Tongue (tissue), 2 donors: ENCODE measurements around the gene IZUMO1. TPM values are rescaled to one million over a fixed set of nuclear protein-coding genes. Genes with fewer than 3 reads are reported as not detected.

ENCODE experiments used
- DNase-seq: peaks from one replicate; pipeline ENCODE4 v3.0.0-alpha.2; 2015
- total RNA-seq: library from RNA; depleted of rRNA; stranded (reverse); fragments of >200 nt; gene quantifications from one replicate; pipeline ENCODE4 v1.2.3, GENCODE V29; 2014

IZUMO1 gene
- total RNA-seq, 1 donor from 2014 or later: not detected

DNA sequence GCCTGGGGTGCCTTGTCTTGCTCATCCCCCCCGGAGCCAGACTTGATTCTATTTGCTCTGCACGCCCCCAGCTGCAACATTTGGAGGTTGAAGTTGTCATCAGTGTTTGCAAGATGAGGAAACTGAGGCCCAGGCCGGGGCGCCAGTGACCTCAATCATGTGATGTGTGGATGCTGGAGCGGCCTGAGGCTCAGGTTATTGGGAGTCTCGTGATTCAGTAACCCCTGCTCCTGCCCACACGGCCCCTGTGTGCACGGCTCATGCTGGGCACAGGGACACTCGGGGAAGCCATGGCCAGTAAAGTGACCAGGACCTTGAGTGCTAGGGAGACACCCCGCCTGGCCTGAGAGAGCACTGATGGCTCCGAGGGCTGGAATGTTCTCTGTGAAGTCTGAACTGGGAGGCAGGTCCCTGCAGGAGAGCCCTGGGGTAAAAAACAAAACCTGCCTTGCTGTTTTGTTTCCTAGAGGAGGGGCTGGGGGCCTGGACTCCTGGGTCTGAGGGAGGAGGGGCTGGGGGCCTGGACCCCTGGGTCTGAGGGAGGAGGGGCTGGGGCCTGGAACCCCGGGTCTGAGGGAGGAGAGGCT, 10.5 kb upstream of the IZUMO1 start:
- DNase-seq: no peak

DNA sequence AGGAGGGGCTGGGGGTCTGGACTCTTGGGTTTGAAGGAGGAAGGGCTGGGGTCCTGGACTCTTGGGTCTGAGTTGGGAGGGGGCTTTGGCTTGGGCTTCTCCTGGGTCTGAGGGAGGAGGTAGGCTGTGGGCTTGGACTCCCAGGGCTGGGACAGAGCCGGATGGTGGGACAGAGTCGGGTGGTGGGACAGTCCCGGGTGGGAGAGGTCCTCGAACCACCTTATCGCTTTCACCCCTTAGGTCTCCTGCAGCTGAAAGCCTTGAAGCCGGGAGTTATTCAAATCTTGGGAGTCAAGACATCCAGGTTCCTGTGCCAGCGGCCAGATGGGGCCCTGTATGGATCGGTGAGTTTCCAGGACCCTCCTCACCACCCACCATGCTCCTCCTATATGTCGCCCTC, 10.0 kb upstream of the IZUMO1 start:
- no peak for DNase-seq

DNA sequence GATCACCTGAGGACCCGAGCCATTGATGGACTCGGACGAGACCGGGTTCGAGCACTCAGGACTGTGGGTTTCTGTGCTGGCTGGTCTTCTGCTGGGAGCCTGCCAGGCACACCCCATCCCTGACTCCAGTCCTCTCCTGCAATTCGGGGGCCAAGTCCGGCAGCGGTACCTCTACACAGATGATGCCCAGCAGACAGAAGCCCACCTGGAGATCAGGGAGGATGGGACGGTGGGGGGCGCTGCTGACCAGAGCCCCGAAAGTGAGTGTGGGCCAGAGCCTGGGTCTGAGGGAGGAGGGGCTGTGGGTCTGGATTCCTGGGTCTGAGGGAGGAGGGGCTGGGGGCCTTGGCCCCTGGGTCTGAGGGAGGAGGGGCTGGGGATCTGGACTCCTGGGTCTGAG, 9.5 kb upstream of the IZUMO1 start:
- DNase-seq: no peak

DNA sequence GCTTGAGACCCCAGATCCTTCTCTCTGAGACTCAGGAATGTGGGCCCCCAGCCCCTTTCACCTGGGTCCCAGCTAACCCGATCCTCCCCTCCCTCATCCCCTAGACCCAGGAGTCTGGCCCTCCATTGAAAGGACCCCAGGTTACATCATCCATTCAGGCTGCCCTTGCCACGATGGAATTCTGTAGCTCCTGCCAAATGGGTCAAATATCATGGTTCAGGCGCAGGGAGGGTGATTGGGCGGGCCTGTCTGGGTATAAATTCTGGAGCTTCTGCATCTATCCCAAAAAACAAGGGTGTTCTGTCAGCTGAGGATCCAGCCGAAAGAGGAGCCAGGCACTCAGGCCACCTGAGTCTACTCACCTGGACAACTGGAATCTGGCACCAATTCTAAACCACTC, 9.1 kb upstream of the IZUMO1 start:
- DNase-seq: no peak

DNA sequence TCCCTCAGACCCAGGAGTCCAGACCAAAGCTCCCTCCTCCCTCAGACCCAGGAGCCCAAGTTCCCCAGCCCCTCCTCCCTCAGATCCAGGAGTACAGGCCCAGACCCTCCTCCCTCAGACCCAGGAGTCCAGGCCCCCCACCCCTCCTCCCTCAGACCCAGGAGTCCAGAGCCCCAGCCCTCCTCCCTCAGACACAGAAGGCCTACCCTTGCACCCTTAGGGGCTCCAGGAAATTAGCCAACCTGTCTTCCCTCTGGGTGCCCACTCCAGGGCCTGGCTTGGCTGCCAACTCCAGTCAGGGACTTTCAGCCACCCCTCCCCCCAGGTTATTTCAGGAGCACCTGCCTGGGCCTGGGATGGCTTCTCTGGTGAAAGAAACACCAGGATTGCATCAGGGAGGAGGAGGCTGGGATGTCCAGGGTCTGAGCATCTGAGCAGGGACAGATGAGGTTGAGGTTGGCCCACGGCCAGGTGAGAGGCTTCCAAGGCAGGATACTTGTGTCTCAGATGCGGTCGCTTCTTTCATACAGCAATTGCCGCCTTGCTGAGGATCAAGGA, 8.5 kb upstream of the IZUMO1 start, which contains the start of gene FGF21:
Gene FGF21 (plus strand): TSS at position 441 of the 558 bp plus-strand sequence. CDS start 713 bp downstream, outside the sequence.
- no peak for DNase-seq

DNA sequence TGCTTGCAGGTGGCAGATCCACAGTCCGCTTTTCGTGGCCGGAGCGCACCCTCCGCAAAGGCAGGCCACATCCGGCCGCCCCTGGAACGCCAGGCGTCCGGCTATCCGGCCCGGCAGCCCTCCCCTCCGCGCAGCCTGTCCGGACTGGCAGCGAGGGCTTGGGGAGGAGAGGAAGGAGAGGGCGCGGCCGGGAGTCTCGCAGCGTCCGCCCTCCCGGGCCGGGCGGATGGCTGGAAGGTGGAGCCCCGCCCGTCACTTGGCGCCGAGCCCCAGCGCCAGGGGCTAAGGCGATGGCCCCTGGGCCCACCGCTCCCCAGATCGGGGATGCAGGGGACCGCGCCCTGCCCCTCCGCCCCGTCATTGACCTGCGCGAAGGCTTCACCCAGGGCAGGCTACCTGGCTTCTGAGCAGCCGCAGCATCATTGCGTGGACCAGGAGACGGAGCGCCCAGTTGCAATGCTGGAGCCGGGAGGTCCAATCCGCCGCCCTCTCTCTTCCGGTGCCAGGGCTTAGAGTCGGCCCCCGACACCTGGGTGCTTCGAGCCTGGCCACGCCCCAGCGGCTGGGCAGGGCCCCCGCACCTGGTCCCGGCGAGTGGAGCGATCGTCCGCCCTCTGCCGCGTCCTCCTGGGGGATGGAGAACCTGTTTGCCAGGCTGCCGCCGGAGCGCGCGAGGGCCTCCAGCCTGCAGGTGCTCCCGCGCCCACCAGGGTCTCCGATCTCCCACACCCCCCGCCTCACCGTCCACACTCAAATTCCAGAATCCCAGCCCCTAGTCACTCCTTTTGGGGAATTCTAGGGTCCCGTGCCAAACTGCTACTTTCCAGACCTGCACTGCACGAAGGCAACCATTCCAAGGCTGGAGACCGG, 6.0 kb upstream of the IZUMO1 start, which contains the start of gene FUT1:
Gene FUT1 (minus strand): TSS at position 146 of the 870 bp plus-strand sequence. CDS start 1,360 bp downstream, outside the sequence.
- peak; percentile 67 for DNase-seq

DNA sequence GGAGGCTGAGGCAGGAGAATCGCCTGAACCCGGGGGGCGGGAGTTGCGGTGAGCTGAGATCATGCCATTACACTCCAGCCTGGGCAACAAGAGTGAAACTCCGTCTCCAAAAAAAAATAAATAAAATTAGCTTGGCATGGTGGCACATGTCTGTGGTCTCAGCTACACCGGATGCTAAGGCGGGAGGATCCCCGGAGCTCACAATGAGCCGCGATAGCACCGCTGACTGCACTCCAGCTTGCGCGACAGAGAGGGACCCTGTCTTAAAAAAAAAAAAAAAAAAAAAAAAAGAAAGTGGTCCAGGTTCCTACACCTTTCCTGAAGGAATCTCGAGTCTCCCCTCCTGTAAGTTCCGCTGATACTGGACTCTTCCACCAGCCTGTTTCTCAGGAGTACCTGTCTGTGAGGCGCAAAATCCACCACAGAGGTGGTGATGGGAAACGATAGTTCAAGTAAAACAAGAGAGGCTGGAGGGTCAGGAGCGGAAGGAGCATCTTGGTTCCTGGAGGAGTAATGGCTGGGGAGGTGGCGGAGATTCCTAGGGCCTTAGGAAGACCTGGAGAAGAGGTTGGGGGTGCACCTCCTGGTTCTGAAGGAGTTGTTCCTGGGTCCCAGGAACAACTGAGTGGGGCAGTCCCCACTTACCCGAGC, 5.3 kb upstream of the IZUMO1 start:
- DNase-seq: no peak

DNA sequence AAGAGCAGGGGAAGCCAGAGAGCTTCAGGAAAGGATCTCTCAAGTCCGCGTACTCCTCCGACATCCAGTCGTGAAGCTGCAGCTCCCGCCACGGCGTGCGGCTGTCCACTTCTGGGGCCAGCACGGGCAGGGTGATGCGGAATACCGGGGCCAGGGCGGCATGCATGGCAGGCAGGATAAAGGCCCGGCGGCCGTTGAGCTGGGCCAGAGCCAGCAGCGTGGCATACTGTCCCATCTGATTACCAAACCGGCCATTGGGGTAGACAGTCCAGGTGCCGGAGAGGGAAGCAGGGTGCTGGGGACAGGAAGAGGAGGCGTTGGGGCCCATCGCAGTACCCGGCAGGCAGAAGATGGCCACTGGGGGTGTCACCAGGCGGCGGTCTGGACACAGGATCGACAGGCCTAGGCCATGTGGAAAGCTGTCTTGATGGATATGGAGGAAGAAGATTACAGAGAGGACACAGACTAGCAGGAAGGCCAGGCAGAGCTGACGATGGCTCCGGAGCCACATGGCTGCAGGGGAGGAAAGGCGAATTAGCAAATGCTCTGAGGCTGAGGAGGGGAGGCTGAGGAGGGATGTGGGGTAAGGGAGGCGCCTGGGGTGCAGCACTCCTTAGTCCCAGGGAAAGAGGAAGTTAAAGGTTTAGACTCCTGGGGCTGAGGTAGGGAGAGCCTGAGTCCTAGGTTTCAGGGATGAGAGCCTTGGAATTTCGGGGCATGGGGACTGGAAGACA, 4.2 kb upstream of the IZUMO1 start:
- DNase-seq: no peak

DNA sequence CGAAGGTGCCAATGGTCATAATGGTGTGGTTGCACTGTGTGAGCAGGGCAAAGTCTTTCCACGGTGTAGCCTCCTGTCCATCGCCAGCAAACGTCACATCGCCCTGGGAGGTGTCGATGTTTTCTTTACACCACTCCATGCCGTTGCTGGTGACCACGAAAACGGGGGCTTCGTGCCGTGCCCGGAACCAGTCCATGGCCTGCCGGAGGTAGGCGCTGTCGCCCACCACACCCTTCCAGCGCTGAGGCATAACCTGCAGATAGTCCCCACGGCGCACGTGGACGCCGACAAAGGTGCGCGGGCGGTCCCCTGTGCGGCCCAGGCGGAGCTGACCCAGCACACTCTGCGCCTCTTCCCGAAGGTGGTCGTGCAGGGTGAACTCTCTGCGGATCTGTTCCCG, 3.6 kb upstream of the IZUMO1 start:
- no peak for DNase-seq

DNA sequence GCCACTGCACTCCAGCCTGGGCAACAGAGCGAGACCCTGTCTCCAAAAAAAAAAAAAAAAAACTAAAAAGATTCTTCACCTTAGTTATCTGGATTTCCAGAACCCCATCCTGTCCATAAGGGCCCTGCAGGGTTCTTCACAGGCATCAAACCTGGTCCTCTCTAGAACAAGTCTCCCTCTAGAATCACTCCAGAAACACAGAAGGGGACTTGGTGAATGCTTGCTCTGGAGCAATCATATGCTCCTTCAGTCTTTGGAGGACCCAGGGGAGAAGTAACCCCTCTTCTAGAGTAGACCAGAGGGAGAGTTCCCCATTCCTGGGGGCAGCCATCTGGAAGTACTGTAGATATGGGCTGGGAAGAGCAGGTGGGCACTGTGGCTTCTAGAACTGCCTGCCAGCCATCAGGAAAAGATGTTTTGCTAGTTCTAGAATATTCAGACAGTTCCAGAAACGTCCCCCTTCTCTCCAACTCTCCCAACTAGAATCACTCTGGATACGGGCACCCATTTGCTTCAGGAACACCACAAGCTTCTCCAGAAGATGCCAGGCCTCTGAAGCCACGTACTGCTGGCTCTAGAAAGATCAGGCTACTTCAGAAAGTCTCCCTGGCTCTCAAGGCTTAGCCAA, 3.0 kb upstream of the IZUMO1 start:
- DNase-seq: no peak

DNA sequence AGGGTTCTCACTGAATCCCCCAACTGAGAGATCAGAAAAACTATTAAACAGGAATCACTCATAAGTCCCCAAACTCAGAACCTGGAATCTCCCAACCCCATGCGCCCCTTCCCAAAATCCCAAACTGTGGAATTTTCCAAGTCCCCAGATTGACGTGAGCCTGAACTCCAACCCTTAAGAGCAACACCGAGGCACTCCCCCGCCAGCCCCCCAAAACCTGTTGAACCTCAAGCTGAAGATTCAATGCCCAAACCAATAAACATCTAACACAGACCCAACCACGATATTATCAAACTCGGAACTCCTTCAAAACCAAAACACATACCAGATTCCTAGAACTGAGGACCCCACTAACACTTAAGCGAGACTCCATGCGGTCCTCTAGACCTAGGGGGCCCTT, 599 bp downstream of the IZUMO1 start:
- no peak for DNase-seq

DNA sequence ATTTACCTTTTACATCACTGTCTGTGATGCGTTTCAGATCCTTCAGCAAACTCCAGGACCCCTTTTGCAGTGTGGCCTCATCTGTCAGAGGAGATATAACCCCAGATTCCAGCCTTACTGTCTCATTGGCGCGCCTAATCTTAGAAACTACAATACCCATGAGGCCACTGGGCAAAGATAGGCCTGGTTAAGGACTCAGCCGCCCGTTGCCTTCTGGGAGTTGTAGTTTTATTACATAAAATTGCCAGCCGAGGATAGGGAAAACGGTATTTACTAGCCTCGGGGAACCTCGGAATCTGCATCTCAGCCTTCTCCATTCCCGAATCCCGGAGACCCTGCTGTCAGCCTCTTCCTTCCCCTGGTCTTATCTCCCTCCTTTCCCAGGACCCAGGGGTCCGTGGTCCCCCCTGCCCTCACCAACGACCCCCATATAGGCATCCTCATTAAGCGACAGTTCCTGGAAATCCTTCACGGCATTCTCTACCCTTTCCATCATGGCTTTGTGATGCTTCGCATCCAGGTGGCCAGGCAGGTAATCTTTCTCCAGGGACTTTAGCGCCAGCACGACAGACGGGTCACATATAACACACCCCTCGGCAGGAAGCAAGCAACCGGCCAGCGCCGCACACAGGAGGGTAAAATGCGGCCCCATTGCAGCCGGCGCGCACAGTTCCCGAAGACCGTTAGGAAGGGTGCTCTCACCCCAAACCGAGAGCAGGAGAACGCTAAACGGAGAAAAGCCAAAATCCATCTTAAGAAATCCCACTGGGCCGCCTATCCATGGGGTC, 1.3 kb downstream of the IZUMO1 start:
- DNase-seq: peak; percentile 82

DNA sequence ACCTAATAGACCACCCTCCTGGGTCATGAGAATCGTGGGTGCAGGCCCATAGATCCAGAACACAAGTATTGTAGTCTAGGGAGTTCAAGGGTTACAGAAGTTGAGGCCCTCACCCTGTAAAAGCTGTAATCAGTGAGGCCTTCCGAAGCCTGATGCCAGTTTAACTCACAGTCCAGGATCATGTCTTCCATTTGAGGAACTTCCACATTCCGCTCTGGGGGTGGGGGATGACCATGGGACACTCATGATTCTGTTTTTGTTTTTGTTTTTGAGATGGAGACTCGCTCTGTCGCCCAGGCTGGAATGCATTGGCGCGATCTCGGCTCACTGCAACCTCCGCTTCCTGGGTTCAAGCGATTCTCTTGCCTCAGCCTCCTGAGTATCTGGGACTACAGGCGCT, 4.6 kb downstream of the IZUMO1 start:
- DNase-seq: no peak

DNA sequence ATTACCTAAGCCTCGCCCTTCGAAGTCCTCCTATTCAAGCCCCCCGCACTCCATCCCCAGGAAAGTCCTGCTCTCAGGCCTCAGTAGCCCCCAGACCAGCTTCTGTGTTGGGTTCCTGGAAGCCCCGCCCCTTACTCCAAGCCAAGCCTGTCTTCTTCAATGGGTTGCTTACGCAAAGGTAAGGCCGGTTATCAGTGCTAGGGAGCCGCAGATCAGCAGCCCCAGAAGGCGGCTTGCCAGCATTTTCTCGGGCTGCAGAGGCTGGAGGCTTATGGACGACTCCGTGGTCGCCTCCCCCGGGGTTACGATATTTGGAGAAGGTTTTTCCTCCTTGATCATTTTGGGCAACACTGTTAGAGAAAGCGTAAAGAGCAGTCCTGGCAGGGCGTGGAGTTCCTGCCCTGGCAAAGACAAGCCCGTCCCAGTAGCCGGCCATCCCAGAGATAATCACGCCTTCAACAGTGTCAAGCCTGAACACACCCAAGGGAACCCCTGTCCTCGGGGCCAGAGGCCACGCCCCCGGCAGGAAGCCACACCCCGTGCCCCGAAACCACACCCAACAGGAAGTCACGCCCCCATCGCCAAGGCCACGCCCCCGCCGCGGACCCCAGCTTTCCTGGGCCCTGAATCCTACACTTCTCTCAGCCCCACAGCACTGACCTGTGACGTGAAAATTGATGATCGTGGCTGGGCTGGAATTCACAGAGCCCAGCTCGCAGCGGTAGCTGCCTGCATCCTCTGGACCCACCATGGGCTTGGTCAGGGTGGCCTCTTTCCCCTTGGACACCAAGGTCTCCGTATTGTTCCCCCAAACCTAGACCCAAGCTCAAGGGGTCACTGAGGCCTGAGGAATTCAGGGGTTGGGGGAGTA, 5.3 kb downstream of the IZUMO1 start:
- no peak for DNase-seq

DNA sequence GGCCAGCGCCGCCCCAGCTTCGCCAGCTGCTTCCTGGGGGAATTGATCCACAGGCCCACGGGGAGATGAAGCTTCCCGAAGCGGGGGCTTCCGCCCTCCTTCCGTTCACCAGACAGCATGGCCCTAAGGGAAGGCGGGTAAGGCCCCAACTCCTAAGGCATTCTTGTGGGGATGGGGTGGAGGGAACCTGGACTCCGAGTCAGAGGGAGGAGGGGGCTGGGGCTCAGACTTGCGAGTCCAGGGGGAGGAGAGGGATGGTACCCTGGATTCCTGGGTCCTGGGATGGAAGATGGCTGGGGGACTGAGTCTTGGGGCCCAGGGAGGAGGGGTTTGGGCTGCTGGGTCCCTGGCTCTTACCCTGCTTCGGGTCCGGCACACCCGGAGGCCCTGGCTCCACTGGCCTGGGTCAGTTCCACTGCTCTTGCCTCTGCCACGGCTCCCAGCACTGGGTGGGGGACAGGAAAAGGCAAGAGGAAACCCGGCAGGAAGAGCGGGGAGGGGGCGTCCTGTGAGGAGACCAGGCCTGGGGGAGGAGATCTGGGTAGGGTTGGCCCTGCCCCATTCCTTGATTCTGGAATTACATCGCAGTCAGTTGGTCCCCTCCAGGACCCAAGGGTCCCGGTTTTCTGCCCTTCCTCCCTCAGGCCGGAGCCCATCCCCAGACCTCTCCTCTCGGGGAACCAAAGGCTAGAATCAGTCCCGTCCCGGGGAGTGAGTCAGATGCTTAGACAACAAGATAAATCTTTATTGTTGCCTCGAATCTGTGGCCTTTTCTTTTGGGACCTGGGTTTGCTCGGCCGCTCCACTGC, 6.3 kb downstream of the IZUMO1 start, which contains the start of gene RASIP1:
Gene RASIP1 (minus strand): TSS at position 447 of the 809 bp plus-strand sequence. CDS start 328 bp downstream, at position 119.
- no peak for DNase-seq

DNA sequence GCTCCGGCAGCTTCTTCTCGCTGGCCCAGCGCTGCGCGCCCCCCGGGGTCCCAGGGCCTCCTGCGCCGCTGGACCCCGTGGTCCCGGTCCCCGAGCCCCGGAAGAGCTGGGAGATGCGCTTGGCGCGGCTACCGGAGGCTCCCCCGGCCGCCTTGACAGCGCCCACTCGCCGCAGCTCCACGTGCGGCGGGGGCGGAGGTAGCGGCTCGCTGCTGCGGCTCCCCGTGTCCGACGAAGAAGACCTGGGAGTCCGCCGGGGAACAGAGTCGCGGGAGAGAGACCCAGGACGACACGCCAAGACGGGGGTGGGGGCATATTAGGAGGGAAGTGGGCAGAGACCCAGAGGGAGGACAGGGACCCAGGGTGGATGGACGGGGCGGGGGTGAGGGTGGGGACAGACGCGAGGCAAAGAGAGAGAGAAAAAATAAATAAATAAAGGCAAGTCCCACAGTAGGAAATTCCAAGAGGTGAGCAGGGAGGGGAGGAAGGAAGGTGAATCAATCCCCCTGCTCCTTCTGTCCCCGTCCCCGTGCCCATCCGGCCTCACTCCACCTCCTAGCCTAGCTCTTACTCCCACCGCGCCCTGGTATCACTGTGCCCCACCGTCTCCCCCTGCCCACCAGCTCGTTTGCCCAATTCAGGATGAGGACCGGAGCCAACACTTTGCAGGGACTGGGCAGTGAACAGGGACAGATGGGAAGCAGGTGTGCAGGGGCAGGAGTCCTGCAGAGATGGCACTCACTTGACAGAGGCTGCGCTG, 7.1 kb downstream of the IZUMO1 start:
- DNase-seq: peak; percentile 60

DNA sequence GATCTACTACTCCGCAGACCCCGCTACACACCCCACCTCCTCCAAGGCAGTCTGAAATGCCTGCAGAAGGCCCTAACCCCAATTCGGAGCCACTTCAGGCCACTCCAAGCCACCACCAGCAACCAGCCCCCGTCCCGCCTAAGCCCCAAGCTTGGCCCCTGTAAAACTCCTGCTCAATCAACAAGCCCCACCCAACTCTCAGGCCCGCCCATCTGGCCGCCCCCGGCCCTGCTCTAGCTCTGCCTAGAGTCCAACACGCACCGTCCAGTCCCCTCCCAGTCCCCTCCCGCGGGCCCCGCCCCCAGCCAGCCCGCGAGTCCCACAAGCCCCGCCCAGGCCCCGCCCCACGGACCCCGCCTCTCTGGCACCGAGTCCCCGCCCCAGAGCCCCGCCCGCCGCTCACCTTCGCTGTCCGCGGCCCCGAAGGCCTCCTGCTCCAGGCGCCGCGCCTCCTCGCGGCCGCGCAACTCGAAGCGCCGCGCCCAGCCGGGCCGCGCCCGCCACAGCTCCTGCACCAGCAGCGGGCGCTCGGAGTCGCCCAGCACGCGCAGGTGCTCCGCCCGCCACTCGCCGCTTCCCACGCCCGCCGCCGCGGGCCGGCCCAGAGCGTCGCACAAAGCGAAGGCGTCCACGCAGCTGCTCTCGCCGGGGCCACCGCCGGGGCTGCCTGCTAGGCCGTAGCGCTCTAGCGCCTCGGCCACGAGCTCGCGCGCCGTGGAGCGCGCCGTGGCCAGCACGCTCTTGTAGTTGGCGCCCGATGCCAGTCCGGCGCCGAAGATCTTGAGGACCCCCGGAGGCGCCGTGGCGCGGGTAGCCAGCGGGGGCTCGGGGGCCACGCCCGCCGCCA, 7.9 kb downstream of the IZUMO1 start:
- DNase-seq: peak; percentile 97
